Skeletal muscle satellite cell (primary cell): ENCODE data around the gene TRIM29.

Source experiments
- H3K27me3 ChIP-seq: 2 replicates; pipeline ENCODE4 v1.7.0; 2013; ENCODE audit warnings: low read length; ENCODE audit not compliant: control insufficient read depth, insufficient read depth
- H3K36me3 ChIP-seq: 2 replicates; pipeline ENCODE4 v1.7.0; 2013; ENCODE audit warnings: mild to moderate bottlenecking, control low read depth, low read length; ENCODE audit not compliant: insufficient read depth
- H3K4me1 ChIP-seq: 2 replicates; pipeline ENCODE4 v1.7.0; 2013; ENCODE audit warnings: low read length; ENCODE audit not compliant: control insufficient read depth, insufficient read depth
- H3K4me2 ChIP-seq: 2 replicates; pipeline ENCODE4 v1.7.0; 2013; ENCODE audit warnings: mild to moderate bottlenecking, low read length
- H3K4me3 ChIP-seq: 2 replicates; pipeline ENCODE4 v1.7.0; 2013; ENCODE audit warnings: low read length
- H3K9ac ChIP-seq: 2 replicates; pipeline ENCODE4 v1.7.0; 2013; ENCODE audit warnings: mild to moderate bottlenecking, low read depth, low read length, moderate library complexity
- H3K9me3 ChIP-seq: replicated peaks from 2 replicates; pipeline ENCODE4 v1.7.0; 2013; ENCODE audit warnings: mild to moderate bottlenecking, control low read depth, low read length

The TRIM29 gene

GRCh38 chr11:120061761-120062560 is 76.0 kb downstream of the TRIM29 start:
- peaks cover 40% of the 10 kb centered on the region for H3K27me3 ChIP-seq
- H3K4me2 ChIP-seq, result no peak overlapping the region
- H3K4me1 ChIP-seq, result no peaks in the 10 kb centered on the region
- H3K4me3 ChIP-seq, result no peak overlapping the region
- H3K36me3 ChIP-seq, result no peaks in the 10 kb centered on the region
- no peaks in the 10 kb centered on the region for H3K9me3 ChIP-seq
- H3K9ac ChIP-seq, result no peak overlapping the region
